Upper lobe of left lung (tissue), 4 donors: ENCODE measurements around the gene MT1HL1.
A peak's percentile ranks its signal among the peaks of the same experiment; 100 is the strongest.

Experiments
- POLR2A ChIP-seq, 4 donors: fragments of 450-650 bp; IDR thresholded peaks; one replicate each; pipeline ENCODE4 v1.5.1; 2016 to 2017; ENCODE audit warnings: antibody characterized with exemption in 4 of 4, mild to moderate bottlenecking in 2 of 4
- TF ChIP-seq, protein P1 (sequence below), 6 experiments: fragments of 450-650 bp in 4 of 6; fragments of 200-600 bp in 2 of 6; sonication (generic) in 2 of 6; IDR thresholded peaks; one replicate each; pipeline ENCODE4 v1.5.1; 2016 to 2019; ENCODE audit warnings: antibody characterized with exemption in 6 of 6

DNA sequence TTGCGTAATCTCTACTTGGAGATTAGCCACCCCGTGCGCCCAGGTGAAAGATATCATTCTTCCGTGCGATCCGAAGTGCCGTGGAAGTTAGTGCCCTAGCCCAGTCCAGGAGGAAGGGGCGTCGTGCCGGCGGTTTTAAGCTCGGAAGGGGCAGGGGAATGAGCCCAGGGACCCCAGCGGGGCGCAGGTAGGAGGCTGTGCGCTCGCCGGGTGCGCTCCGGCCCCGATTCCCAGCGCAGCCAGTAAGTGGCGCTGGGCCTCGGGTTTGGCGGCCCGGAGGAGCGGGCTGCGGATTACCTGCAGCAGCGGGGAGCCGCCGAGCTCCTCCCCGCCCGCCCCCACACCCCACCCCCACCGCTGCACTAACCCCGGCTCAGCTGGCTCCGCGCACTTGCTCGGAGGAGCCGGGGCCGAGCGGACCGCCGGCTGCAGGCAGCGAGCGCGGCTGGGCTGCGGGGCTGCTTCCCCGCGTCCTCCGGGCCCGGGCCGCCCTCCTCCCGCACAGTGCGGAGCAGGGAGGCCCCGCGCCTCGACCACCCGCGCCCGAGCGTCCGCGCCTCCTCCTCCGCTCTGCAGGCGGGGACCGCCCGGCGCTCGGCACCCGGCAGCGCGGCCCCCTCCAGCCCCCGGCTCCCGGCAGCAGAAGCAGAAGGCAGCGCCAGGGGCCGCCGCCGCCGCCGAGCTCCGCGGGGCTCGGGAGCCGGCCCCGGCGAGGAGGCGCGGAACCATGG, 37.7 kb upstream of the MT1HL1 start, which contains the start of gene RYR2:
- TF ChIP-seq, protein P1, sequence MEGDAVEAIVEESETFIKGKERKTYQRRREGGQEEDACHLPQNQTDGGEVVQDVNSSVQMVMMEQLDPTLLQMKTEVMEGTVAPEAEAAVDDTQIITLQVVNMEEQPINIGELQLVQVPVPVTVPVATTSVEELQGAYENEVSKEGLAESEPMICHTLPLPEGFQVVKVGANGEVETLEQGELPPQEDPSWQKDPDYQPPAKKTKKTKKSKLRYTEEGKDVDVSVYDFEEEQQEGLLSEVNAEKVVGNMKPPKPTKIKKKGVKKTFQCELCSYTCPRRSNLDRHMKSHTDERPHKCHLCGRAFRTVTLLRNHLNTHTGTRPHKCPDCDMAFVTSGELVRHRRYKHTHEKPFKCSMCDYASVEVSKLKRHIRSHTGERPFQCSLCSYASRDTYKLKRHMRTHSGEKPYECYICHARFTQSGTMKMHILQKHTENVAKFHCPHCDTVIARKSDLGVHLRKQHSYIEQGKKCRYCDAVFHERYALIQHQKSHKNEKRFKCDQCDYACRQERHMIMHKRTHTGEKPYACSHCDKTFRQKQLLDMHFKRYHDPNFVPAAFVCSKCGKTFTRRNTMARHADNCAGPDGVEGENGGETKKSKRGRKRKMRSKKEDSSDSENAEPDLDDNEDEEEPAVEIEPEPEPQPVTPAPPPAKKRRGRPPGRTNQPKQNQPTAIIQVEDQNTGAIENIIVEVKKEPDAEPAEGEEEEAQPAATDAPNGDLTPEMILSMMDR (IDR thresholded peaks at IDR 0.05), result peak in 3 of 6 experiments; percentile 16 to 45 (median 26)
- TF ChIP-seq POLR2A (IDR thresholded peaks at IDR 0.05), result no peak
